CD4-positive, alpha-beta T cell treated with Interleukin-6 for 4 hours (primary cell): Measurements from ENCODE around the gene DCUN1D2.

Experiments
- DNase-seq: peaks from one replicate; pipeline ENCODE4 v3.0.0-alpha.2; 2020; ENCODE audit warnings: mixed read lengths

DCUN1D2 gene

DNA sequence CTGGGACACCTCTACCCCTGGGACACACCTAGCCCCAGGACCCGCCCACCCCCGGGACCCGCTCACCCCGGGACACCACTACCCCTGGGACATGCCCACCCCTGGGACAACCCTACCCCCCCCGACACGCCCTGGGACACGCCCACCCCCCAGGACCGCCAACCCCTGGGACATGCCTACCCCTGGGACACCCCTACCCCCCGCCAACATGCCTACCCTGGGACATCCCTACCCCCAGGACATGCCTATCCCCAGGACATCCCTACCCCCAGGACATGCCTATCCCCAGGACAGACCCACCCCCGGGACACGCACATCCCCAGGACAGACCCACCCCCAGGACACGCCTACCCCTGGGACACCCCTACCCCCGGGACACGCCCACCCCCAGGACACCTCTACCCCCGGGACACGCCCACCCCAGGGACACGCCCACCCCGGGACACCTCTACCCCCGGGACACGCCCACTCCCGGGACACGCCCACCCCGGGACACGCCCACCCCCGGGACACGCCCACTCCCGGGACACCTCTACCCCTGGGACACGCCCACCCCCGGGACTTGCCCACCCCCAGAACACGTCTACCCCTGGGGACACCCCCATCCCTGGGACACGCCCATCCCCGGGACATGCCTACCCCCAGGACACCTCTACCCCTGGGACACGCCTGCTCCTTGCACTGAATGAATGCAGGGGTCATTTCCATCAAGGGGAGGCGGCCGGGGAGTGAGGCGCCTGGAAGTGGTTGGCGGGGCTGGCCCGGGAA lies 69.5 kb downstream of the DCUN1D2 start:
- no peak for DNase-seq

DNA sequence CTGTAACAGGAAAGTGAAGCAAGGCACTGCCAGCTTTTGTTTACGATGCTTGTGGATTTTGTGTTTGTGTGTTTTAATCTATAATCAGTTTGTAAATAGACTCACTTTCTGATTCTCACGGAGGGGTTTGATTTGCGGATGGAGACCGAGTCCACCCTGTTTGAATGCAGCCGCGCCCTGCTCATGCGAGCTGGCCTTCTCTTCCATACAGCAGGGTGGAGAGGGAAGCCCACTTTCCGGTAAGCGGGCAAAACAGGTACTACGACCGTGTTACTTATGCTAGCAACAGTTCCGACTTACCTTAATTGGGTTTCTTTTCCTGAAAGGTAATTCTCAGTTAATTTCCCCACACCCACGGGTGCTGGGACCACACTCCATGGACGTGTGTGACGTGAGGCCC lies 70.3 kb downstream of the DCUN1D2 start:
- no peak for DNase-seq

DNA sequence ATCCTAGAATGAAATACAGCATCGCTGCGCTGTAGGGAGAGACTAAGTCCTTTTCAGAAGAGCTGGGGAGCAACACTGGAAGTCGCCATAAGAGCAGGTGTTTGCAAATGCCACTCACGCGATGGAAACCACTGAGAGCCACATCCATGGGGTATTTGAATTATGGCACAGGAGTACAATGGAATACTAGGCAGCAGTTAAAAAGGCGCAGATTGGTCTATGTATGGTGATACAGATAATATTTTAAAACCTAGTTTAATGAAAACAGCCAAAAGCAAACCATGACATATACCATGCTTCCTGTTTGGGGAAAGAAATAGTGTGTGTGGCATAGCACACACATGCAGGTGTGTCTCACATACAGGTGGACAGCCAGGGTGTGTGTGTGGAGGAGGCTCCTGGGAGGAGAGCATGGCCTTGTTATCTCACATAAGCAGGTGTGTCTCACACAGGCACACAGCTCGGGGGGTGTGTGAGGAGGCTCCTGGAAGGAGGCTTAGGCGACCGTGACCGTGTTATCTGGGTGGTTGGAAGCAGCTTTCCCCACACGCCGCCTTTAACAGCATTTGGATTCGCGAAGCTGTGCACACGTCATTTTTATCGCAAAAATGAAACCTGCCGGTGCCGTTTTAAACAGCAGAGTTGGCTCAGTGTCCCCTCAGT lies 70.8 kb downstream of the DCUN1D2 start:
- DNase-seq = no peak

GRCh38 chr13:113418722-113419049 lies 71.8 kb downstream of the DCUN1D2 start:
- no peak for DNase-seq

DNA sequence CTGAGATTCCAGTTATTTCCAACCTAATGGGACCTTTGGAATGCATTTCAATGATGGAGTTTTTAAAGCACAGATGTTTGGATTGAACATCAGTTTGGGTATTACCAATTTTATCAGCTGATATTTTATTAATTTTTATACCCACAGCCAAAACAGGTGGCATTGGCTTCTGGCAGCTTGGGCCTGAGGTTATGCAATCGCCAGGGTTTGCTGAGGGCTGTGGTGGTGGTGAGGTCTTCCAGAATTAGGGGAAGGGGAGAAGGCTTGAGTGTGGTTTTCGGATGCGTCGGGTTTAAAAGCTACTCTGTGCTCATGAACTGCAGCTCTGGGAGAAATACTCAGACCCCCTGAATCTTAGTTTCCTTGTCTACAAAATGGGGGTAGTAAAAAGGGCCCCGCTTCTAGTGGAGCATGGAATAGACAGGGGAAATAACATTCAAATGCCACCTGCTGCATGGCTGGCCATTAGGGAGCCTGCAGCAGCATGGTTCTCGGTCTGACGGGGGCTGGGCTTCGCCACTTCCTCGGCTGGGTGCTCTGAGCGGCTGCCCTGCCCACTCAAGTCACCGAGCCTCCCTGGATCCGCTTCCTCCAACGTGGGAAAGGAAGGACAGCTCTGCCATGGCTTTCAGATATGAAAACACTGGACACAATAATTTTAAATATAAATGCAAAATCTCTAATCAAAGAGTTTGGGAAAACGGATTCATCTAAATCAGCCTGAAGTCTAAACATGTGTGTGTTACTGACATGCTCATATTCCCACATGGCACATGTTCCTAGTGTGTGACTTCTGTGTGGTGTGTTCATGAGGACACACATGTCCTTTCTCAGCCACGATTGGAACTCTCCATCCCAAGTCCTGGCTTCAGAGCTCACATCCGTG lies 72.4 kb downstream of the DCUN1D2 start:
- no peak for DNase-seq

GRCh38 chr13:113417008-113417751 lies 73.3 kb downstream of the DCUN1D2 start:
- DNase-seq = no peak

GRCh38 chr13:113415825-113416224 lies 74.7 kb downstream of the DCUN1D2 start:
- DNase-seq = no peak

- DNase-seq = no peak
Measured at GRCh38 chr13:113415032-113415431, 75.5 kb downstream of the DCUN1D2 start.

GRCh38 chr13:113414335-113414734 lies 76.2 kb downstream of the DCUN1D2 start:
- no peak for DNase-seq

- no peak for DNase-seq
Measured at GRCh38 chr13:113413898-113414282, 76.6 kb downstream of the DCUN1D2 start.

DNA sequence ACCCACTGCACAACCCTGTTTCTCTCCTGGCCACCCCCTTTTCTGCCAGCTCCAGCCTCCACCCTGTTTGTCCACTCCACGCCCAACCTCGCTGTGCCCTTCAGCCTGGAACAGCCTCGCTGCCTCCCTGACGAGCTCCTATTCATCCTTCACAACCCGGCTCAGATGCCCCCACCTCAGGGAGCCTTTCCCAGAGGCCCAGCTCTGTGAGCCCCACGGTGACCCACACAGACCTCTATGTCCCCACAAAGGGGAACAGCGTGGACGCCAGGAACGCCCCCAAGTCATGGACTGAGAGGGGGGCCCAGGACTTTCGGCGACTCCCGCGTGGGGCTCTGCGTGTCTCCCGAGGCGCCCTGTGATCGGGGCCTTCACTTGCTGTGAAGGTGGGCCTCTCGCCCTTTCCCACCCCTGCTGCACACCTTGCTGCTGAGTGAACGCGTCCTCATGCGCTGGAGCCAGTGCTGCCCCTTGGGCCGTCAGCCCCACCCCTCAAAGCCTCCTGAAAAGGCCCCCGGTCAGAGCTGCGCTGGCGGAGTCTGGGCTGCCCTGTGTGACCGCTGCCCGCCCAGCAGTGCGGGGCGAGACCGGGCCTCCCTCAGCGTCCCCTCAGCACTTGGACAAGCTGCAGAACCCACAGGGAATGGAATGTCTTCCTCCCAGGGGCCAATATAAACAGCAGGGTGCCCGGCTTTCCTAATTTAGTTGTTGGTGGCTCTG lies 77.2 kb downstream of the DCUN1D2 start:
- DNase-seq = no peak

- DNase-seq = no peak
Measured at GRCh38 chr13:113412440-113412839, 78.1 kb downstream of the DCUN1D2 start.

DNA sequence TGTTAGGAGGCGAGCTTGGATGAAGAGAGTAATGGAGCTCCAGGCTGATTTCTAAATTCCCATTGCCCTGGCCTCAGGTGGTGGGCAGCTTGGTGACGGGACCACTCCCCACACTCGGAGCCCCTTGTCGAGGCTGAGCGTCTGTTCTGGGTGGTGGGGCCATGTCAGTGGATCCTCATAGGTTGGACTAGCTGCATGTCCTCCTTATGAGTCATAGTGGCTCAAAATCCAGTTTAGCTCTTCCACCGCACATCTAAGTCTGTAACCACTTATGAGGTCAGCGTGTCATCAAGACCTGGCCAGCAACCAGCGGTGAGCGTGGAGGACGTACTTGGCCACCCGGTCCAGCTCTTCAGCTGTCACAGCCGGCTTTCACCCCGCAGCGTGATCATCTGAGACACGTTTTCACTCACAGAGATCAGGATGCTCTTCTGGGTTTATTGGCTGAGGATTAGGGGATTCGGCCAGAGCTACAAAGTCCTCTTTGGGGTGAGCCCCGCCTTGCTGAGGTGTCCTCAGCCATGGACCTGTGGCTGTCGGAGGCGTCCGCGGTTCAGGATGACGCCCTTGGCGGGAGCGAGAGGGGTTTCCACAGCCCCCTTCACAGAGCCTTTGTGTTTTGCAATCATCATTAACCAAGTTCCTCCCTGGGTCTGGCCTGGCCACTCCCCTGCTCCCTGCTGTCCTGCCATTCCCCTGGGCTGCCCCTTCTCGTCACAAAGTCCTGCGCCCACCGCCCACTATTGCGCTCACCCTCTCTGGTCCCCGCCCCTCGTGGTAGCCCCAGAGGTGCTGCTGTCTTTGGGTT lies 79.1 kb downstream of the DCUN1D2 start:
- no peak for DNase-seq

DNA sequence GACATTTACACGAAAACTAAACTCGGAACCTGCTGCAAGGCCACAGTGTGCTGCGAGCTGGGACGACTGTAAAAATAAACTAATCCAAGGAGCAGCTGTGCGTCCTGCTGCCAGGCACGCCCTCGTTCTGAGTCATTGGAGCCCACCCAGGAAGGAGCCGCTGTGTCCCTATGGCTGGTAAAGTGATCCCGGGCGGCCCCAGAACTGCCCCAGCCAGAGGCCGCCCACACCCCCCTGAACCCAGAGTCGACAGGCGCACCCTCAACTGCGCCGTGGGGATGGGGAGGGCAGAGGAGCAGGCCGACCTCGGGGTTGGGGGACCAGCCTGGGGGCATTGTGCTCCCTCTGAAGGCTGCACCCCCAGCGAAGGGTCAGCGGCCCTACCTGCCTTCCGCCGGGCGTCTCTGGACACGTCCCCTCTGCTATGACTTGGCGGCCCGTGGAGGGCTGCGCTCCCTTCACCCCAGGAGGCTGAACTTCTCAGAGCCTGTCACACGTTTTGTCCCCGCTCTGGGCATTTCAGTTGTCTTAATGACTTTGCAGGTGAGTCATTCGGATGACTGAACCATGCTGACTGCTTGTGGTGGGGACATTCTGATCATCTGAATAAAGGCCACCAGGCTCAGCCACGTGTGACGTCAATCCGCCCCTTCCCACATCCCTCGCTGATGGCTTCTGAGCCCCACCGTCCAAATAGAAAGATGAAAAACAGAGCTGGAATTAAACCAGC lies 79.9 kb downstream of the DCUN1D2 start:
- DNase-seq = no peak

GRCh38 chr13:113408562-113408961 lies 81.9 kb downstream of the DCUN1D2 start:
- no peak for DNase-seq

DNA sequence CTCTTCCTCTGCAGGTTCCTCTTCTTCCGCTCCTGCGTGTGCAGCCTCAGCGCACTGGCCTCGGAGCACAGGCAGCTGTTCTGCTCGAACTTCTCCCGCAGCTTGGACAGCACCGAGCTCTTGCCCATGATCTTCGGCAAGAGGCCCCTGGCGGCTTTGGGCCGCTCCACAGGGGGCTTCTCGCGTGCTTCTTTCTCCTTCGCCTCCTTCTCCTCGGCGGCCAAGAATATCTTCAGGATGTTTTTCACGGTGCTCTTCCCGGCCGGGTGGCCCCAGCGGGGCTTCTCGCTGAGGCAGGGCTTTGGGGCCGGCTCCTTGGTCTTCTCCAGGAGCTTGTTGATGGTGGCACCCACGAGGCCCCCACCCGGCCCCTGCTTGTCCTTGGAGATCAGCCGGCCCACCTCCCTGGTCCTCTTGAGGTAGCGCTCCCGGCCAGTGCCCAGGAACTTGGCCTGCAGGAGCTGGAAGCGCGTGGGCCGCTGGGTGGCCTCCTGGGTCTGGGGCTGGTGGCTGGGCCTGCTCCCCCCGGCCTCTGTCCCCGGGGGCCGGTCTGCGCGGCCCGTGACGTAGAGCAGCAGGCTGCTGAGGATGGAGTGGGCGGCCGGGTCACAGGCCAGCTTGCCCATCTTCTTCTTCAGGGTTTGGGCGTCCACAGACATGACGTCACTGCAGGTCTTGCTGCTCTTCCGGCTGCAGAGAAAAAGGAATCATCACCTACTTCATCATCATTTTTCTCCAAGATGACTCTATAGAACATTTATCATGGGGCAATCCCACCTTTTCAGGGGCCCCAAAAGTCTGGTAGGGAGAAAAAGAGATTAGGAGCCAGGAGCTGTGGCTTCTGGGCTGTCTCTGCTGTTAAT lies 82.7 kb downstream of the DCUN1D2 start:
- no peak for DNase-seq

- DNase-seq = no peak
Measured at GRCh38 chr13:113407103-113407530, 83.4 kb downstream of the DCUN1D2 start.

DNA sequence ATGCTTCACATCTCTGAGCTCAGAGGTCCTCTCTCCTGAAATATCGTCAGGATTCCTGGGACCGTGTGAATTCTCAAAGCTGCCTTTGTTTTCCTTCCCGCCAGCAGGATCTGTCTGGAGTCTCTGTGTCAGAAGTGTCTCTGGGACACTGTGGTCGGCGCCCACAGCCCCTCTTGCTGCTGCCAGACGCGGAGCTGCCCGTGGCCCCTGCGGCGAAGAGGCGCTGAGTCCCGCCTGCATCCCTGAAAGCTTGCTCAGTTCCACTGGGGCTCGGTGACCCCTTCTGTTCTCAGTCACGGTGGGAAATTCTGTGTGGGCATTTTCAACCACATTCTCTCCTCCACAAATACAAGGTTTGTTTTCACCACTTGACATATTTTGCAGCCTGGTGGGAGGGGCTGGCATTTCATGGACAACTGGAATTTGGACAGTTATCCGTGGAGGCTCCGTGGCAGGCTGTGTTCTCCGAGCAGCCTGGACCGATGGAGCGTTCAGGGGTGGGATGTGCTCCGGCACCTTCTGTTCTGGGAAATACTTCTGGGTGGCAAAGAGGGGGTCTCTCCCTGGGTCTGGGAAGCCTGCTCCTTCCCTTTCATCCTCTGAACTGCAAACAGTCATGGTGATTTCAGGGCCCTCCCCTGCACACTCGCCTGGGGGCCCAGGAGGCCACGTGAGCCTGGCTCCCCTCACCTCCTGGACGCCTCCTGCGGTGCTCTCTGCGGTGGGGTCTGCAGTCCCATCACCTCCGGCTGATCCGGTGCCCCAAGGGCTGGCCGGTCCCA lies 84.0 kb downstream of the DCUN1D2 start:
- DNase-seq = no peak
